Left ventricle myocardium superior (tissue), 1 donor: ENCODE measurements around the gene SCYL1. TPM values are rescaled to one million over a fixed set of nuclear protein-coding genes. Genes with fewer than 3 reads are reported as not detected.

ENCODE experiments used
- ATAC-seq: fragments of 200-7000 bp; cut with Tn5 transposase; one replicate; pipeline ENCODE4 v1.9.1; 2020; ENCODE audit warnings: mild to moderate bottlenecking, moderate library complexity
- DNase-seq: peaks from one replicate; pipeline ENCODE4 v3.0.0-alpha.2; 2020
- intact Hi-C: fragments of 100-400 bp; cut with micrococcal nuclease; formaldehyde crosslinking; loops from one replicate; pipeline ENCODE4 v1.11.0; 2022
- total RNA-seq: library from RNA; stranded (reverse); fragmentation: NEBNext Ultra II Directional; extraction: Animal tissue kit (Norgen Biotek cat#: 25700); gene quantifications from one replicate; pipeline ENCODE4 v1.2.1, GENCODE V29; 2021
- donor health status: DM: no; HTN: yes; CAD: no; lungs with severe emphysema.

SCYL1 gene
- total RNA-seq, 1 donor from 2014 or later = 60.4 TPM

GRCh38 chr11:65574811-65575567 lies 50.1 kb downstream of the SCYL1 start:
- DNase-seq (peak; percentile 44), ATAC-seq (no peak)
- intact Hi-C loops = no loop called here

GRCh38 chr11:65575568-65576231 lies 50.8 kb downstream of the SCYL1 start, which contains the start of gene EHBP1L1:
Gene EHBP1L1 (plus strand): TSS chr11:65576053. CDS start chr11:65576303, 250 bp downstream.
- ATAC-seq (peak; percentile 29), DNase-seq (peak; percentile 89)
- intact Hi-C loops = no loop called here

GRCh38 chr11:65576232-65576866 lies 51.5 kb downstream of the SCYL1 start:
- no peak for ATAC-seq
- intact Hi-C loops = no loop called here
- no peak for DNase-seq

- DNase-seq = peak; percentile 74
- ATAC-seq = peak; percentile 43
- intact Hi-C loops = no loop called here
Observed at GRCh38 chr11:65576867-65577755, 52.2 kb downstream of the SCYL1 start.

- ATAC-seq = peak; percentile 0
Observed at GRCh38 chr11:65577756-65578109, 52.9 kb downstream of the SCYL1 start.

GRCh38 chr11:65578134-65578533 lies 53.3 kb downstream of the SCYL1 start:
- intact Hi-C loops = no loop called here
- DNase-seq = no peak
- ATAC-seq = no peak

More at GRCh38 chr11:65577756-65578109, 52.9 kb downstream of the SCYL1 start:
- intact Hi-C loops = no loop called here
- no peak for DNase-seq

- ATAC-seq (no peak), DNase-seq (no peak)
- intact Hi-C loops = no loop called here
Observed at GRCh38 chr11:65578667-65579066, 53.8 kb downstream of the SCYL1 start.

GRCh38 chr11:65579291-65579690 lies 54.4 kb downstream of the SCYL1 start:
- intact Hi-C loops = no loop called here
- ATAC-seq (no peak), DNase-seq (no peak)

GRCh38 chr11:65580031-65580692 lies 55.3 kb downstream of the SCYL1 start:
- intact Hi-C loops = no loop called here
- ATAC-seq (no peak), DNase-seq (no peak)

GRCh38 chr11:65580756-65581155 lies 55.9 kb downstream of the SCYL1 start:
- intact Hi-C loops = no loop called here
- DNase-seq (no peak), ATAC-seq (no peak)

GRCh38 chr11:65581928-65582327 lies 57.0 kb downstream of the SCYL1 start:
- intact Hi-C loops = no loop called here
- DNase-seq = no peak
- no peak for ATAC-seq

- ATAC-seq (no peak), DNase-seq (no peak)
- intact Hi-C loops = no loop called here
Observed at GRCh38 chr11:65583589-65583988, 58.7 kb downstream of the SCYL1 start.

GRCh38 chr11:65584106-65584505 lies 59.2 kb downstream of the SCYL1 start:
- ATAC-seq (no peak), DNase-seq (no peak)
- intact Hi-C loops = no loop called here

- DNase-seq (no peak), ATAC-seq (no peak)
- intact Hi-C loops = no loop called here
Observed at GRCh38 chr11:65584723-65585171, 59.9 kb downstream of the SCYL1 start.

GRCh38 chr11:65585396-65586246 lies 60.7 kb downstream of the SCYL1 start:
- no peak for ATAC-seq
- peak; percentile 48 for DNase-seq
- intact Hi-C loops = no loop called here

- ATAC-seq = no peak
- no peak for DNase-seq
- intact Hi-C loops = no loop called here
Observed at GRCh38 chr11:65586247-65586630, 61.4 kb downstream of the SCYL1 start.

GRCh38 chr11:65586676-65587075 lies 61.8 kb downstream of the SCYL1 start:
- peak; percentile 33 for ATAC-seq
- intact Hi-C loops = no loop called here
- peak; percentile 57 for DNase-seq
